GM19452 (cell line): ENCODE results near the gene TMPRSS6.

Experiments used
- ATAC-seq: cut with Tn5 transposase; IDR thresholded peaks from one replicate; pipeline ENCODE4 v1.9.1; 2021; ENCODE audit not compliant: unreplicated experiment

TMPRSS6 gene

GRCh38 chr22:37017356-37017755, 92.2 kb downstream of the TMPRSS6 start:
- no peak for ATAC-seq

GRCh38 chr22:37016134-37016910, 93.2 kb downstream of the TMPRSS6 start:
- no peak for ATAC-seq

GRCh38 chr22:37015587-37015878, 94.0 kb downstream of the TMPRSS6 start:
- ATAC-seq = no peak
